HG03442 (cell line): ENCODE results near the gene SYT9.
A peak's percentile ranks its signal among the peaks of the same experiment; 100 is the strongest.
"Not testable (repeated sequence)": the region's sequence is repeated elsewhere in the genome, so short reads cannot be mapped to it uniquely, and the experiment has no call there.

Experiments
- ATAC-seq: cut with Tn5 transposase; IDR thresholded peaks from one replicate; pipeline ENCODE4 v1.9.1; 2021; ENCODE audit warnings: mild to moderate bottlenecking, moderate library complexity; ENCODE audit not compliant: unreplicated experiment

SYT9 gene

GRCh38 chr11:7499081-7499480, 247.4 kb downstream of the SYT9 start:
- ATAC-seq = no peak

DNA sequence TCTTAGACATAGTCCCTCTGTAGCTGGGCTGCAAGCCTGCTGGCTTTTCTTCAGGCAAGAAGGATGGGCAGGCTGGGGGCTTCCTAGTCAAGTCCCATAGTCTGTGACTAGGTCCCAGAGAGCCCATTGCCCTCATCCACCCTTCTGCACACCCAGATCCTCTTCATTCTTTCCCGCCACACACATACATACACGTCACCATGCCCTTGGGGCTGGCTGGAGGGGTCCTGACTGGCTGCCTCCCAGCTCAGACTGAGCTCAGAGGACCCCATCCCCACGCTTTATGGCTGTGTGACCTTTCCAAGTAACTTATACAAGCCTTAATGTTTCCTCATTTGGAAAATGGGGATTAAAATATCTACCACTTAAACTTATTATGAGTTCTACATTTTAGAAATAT, 248.5 kb downstream of the SYT9 start:
- ATAC-seq = no peak

GRCh38 chr11:7501251-7501650, 249.5 kb downstream of the SYT9 start:
- ATAC-seq = no peak

GRCh38 chr11:7501894-7502293, 250.2 kb downstream of the SYT9 start:
- ATAC-seq = peak; percentile 53

DNA sequence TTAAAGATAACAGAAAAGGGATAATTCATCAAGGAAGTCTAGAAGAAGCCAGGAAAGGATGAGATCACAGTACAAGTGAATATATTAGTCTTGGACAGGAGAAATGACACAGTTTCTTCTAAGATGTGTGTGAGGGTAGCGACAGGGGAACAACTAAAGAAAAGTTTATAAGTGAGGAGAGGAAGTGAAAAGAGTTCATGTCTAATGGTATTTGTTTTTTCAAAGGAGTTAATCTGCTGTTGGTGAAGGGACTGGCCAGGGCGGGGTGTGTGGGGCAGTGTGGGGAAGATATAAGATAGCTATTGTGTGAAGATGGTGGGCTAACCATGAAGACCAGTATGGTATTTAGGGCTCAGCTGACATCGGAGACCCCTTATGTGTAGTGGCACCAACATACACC, 254.5 kb downstream of the SYT9 start:
- ATAC-seq = no peak

- no peak for ATAC-seq
Measured at GRCh38 chr11:7508087-7508486, 256.4 kb downstream of the SYT9 start.

DNA sequence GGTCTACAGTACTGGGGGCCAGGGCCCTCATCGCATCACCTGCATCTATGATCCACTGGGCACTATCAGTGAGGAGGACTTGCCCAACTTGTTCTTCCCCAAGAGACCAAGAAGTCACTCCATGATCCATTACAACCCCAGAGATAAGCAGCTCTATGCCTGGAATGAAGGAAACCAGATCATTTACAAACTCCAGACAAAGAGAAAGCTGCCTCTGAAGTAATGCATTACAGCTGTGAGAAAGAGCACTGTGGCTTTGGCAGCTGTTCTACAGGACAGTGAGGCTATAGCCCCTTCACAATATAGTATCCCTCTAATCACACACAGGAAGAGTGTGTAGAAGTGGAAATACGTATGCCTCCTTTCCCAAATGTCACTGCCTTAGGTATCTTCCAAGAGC, 258.3 kb downstream of the SYT9 start:
- ATAC-seq = no peak

- ATAC-seq = no peak
Measured at GRCh38 chr11:7511401-7511800, 259.7 kb downstream of the SYT9 start.

DNA sequence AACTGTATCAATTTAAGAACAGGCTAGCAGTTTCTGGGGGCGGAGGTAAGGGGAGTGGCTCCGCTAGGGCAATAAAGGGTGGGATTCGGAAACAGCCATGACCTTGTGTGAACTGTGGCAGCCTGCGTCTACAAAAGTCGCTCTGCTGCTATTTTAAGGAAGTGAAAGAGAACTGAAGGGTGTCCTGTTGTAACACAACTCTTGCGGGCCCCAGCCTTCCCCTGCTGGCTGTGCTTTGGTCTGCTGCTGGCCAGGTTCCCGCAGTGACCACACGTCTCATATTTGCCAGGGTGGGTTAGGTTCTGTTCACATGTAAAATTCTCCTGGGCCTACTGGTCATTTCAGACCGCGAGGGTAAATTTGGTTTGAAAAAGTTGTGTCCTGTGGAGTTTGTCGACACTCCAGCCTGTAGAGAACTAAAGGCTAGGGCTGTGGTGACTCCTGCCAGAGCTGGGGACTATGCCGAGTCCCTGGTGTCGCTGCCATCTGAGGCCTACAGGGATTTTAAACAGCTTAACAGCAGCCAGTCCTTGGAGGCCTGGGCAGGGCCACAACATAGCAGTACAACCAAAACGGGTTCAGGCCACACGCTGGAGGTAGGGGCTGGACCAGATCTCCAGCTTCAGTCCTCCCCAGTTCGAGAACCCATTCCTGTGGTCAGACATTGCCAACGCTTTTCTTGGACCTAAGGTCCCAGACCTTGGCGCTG, 261.0 kb downstream of the SYT9 start:
- peak; percentile 64 for ATAC-seq

DNA sequence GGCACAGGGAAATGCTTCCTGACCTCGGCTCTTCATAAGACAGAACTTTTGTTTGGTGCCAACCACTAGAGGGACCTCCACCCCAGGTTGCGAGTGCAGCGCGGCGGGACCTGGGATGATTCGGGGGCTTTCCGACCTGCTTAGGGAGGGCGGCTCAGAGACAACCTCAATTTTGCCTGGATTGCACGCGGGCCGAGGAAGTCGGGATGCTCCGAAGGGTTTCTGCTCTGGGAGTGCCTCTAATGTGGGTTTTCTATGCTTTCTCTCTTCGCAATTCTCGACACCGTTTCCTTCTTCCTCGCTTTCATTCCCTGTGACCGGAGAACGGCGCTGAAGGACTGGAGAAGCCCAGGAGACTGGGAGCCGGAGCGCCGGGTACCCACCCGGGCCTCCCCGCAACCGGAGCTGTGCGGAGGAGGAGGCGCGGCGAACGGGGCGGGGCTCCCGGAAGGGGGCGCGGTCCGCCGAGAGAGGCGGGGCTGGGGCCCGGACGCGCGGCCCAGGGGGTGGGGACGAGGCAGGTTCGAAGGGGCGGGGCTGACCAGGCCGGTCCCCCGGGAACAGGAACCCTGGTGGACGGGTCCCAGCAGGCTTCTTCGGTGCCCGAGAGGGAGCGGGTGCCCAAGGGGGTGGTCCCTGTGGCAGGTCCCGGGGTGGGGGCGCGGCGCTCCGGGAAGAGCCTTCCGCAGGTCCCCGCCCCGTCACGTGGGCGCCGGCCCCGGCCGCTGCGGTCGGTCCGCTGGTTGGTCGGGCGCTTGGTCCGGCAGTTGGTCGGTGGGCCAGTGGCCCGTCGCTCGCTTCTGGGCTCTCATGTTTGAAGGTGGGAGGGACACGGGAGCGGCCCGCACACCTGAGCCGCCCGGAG, 261.8 kb downstream of the SYT9 start, which contains the start of gene PPFIBP2:
Gene PPFIBP2, plus strand, starts transcription at position 766 of the 865 bp plus-strand sequence. CDS start 35,477 bp downstream, outside the sequence.
- ATAC-seq = peak; percentile 65

GRCh38 chr11:7514099-7514591, 262.4 kb downstream of the SYT9 start:
- ATAC-seq = no peak

DNA sequence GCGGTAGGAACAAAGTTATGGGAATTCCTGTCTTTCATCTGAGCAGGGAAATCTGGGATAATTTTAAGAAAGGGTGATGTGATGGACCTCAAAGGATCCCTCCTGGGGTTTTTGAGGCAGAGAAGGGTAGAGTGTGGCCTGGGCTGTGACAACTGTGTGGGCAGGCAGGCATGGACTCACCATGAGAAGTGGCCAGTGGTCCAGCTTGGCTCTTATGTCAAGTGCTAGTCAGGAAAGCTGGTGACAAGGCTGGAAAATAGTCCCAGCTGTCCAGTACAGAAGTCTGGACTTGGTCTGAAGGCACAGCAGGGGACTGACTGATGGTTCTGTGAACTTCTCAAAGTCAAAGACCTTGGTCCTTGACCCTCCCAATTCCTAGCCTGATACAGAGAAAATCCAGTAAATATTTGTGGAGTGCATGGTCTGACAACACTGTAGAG, 263.8 kb downstream of the SYT9 start:
- no peak for ATAC-seq

DNA sequence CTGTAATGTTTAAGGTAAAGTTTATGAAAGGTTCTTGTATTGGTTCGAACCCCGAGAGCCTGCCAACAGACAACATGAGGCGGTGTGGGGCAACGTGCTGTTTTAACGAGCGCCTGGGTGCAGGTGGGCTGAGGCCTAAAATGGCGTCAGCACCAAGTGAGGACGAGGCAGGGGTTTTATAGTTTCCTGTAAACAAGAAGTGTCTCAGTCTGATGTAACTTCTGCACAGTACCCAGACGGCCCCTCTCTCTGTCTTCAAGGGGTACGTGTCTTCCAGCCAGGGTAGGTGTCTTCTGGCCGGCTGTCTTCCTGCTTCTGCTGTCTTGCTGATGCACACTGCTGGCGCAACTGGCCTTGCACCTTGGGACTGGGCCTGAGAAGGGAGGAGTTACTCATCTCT, 264.8 kb downstream of the SYT9 start:
- no peak for ATAC-seq

GRCh38 chr11:7517743-7518142, 266.0 kb downstream of the SYT9 start:
- not testable (repeated sequence) for ATAC-seq
